IPS-11a (cell line): ENCODE data around the gene GRIN2C.

ENCODE experiments used
- H3K4me3 ChIP-seq: one replicate; pipeline ENCODE4 v1.5.1; 2013; ENCODE audit warnings: low read depth, low read length, control low read depth

The GRIN2C gene

GRCh38 chr17:74824961-74825627, 34.6 kb downstream of the GRIN2C start:
- H3K4me3 ChIP-seq: no peak overlapping the region

- H3K4me3 ChIP-seq: no peak overlapping the region
Observed at GRCh38 chr17:74822939-74823367, 36.7 kb downstream of the GRIN2C start.

GRCh38 chr17:74822335-74822938, 37.2 kb downstream of the GRIN2C start:
- no peak overlapping the region for H3K4me3 ChIP-seq

DNA sequence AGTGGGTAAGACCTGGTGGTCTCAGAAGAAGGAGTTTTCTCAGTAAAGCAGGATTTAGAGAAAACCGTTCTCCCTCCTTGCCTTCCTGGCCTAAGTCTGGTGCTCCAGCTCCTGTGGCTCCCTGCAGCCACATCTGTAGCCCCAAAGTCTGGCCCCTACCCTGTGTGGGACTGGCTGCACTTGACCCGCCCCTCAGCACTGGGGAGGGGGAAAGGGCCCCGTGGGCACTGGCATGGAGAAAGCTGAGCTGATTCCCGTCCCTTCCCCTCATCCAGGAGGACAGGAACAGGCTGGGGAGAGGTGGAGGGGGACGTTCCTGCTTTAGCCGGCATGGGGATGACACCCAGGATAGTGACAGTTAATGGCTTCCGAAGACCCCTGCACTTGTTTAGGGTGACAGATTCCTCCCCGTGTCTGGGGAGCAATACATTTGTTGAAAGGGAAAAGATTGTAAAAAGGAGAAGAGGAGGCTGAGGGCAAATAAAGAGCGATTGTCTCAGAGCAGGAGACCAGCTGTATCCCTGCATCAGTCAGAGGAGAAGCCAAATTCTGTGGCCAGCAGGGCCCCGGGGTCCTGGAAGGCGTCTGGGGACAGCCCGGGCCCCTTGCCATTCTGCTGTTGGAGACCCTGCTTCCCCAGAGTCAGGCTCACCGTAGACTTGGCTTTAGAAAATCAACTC, 37.9 kb downstream of the GRIN2C start:
- no peak overlapping the region for H3K4me3 ChIP-seq

GRCh38 chr17:74819801-74820436, 39.8 kb downstream of the GRIN2C start:
- no peak overlapping the region for H3K4me3 ChIP-seq

GRCh38 chr17:74818291-74818938, 41.3 kb downstream of the GRIN2C start:
- no peak overlapping the region for H3K4me3 ChIP-seq

DNA sequence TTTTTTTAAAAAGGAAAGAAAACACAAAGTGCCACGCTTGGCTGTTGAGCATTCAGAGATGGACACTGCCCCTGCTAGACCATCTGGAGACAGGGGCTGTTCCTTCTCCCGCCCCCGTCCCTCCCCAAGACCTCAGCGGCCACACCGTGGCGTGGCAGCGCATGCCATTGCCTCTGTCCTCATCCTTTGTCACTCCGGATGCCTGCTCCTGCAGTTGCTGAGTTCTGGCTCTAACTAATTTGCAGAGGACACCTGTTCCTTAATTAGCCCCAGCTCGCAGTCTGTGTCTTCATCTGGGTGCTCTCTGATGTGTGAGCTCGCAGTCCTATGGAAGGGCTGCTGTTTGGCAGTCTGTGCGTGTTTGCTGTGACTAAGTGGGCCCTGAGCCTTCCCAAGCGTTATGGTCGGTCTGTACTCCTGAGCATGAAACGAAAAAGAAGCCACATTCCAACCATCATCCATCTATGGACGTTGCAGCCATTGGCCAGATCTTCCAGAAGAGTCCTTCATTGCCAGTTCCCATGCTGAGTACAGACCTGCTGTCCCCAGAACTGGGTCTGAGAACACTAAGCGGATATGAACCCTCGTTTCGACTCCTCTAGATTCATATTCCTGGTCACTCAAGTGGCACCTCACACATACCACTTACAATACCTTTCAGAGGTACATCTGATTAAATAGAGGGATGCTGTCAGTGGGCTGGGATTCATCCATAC, 42.6 kb downstream of the GRIN2C start:
- H3K4me3 ChIP-seq: no peak overlapping the region

GRCh38 chr17:74815550-74816370, 43.9 kb downstream of the GRIN2C start:
- no peak overlapping the region for H3K4me3 ChIP-seq

DNA sequence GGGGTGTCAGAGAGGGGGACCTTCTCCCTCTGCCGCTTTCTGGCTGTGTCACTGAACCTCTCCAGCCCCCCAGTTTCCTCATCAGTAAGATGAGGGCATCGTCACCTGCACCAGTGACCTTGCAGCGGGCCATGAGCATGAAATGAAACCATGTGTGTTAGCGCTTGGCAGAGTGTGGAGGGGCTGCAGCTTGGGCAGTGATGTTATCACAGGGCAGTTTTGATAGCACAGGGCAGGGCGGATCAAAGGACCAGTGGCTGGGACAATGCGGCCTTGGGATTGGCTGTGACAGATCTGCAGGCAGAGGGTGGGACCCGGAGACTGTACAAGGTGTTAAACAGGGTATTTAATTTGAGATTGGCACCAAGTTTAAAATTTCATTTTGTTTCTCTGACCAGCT, 44.6 kb downstream of the GRIN2C start:
- H3K4me3 ChIP-seq: no peak overlapping the region

GRCh38 chr17:74814453-74814852, 45.2 kb downstream of the GRIN2C start:
- no peak overlapping the region for H3K4me3 ChIP-seq

DNA sequence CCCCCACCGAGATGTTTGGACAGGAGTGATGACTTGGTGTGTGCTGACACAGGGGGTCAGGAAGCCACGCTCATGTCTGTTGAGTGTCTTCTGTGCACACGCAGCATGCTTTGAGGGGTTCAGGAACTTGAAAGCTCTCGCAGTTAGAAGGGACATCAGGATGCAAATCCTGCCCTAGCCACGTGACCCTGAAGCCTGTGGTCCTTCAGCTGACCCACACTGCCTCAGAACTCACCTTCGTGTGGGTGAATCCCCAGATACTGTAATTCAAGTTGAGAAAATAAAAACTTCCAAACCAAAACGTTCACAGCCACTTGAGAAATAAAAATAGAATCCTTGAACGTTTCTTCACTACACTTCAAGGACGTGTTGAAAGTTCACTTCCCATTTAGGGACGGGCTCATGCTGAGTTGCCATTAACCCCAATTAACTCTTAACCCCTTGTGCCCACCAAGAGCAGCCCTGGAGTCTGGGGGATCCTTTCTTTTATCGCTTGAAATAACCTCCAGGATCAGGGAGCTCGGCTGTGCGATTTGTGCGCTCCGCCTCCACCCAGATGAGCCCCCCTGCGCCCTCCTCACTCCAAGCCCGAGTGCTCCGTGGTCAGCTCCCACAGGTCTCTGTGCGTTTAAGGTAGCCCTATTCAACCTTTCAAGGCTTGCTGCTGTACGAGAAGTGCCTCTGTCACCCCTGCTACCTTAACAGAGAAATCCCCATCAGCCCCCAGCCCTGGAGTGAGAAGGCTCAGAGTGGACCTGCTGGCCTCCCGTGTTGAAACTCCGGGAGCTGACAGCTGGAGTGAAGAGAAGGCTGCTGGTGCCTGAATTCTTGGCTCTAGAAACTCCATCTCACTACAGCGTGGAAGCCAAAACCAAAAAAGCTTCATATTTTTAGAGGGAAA, 47.3 kb downstream of the GRIN2C start:
- no peak overlapping the region for H3K4me3 ChIP-seq

- H3K4me3 ChIP-seq: no peak overlapping the region
Observed at GRCh38 chr17:74810699-74811485, 48.8 kb downstream of the GRIN2C start.

DNA sequence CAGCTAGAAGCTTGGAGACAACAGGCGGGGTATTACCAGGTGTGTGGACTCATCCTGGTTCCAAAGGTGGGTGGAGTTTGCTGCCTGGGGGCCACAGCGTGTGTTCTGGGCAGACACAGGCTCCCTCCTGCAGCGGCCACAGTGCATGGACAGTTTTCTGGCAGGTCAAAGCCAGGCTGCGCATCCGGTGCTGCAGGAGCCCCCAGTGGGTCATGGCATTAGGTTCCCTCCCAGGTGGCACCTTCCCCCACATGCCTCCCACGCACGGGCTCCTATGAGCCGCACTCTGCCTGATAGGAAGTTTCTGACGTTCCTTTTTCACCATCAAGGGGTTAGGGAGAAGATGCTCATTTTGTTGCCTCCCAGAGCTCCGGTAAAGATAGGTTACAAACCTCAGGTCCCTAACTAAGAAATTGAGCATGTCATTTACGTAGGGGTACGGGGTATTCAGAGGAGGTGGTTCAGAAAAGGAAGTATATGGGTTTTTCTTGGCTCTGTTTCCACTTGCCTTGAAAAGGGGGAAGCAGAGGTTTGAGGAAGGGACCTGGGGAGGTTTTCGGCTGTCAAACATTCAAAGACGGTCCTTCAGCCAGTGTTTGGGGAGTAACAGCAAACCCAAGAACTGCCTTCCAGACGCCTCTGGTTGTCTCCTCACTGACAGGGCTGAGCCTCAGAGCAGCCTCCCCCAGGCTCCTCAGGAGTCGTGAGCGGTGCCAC, 50.8 kb downstream of the GRIN2C start:
- H3K4me3 ChIP-seq: no peak overlapping the region

DNA sequence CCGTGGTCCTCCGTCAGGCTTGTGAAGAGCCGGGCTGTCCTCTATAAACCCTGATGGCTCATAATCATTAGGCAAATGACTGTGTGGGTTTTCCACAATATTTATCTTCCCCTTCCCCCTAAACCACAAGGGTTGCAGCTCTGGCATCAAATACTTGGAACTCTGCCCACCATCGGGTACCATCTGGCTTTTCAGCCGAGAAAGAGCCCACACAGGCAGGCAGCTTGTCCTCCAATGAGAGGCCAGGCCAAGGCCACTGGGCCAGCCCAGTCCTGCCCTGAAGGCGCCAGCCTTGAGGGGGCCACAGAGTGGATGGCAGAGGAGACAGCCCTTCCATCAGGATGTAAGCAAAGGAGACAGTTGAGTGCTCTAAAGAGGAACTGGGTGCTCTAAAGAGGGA, 51.8 kb downstream of the GRIN2C start:
- no peak overlapping the region for H3K4me3 ChIP-seq

- H3K4me3 ChIP-seq: no peak overlapping the region
Observed at GRCh38 chr17:74807441-74807840, 52.2 kb downstream of the GRIN2C start.

GRCh38 chr17:74806334-74806733, 53.4 kb downstream of the GRIN2C start:
- no peak overlapping the region for H3K4me3 ChIP-seq

GRCh38 chr17:74805591-74805991, 54.1 kb downstream of the GRIN2C start:
- no peak overlapping the region for H3K4me3 ChIP-seq
